Thyroid gland (tissue), 4 donors: ENCODE data around the gene PCDHB16. TPM values are rescaled to one million over a fixed set of nuclear protein-coding genes. Genes with fewer than 3 reads are reported as not detected.
"Not testable (repeated sequence)": the region's sequence is repeated elsewhere in the genome, so short reads cannot be mapped to it uniquely, and the experiment has no call there.

Experiments
- DNase-seq, 2 donors: peaks; one replicate each; pipeline ENCODE4 v3.0.0-alpha.2; 2019
- H3K27ac ChIP-seq, 3 donors: fragments of 200-600 bp; sonication (generic); 1 replicate in 2 of 3; 2 replicates in 1 of 3; pipeline ENCODE4 v1.5.1; 2016 to 2019; ENCODE audit warnings: mild to moderate bottlenecking in 1 of 3, moderate library complexity in 1 of 3
- H3K27me3 ChIP-seq: fragments of 200-600 bp; sonication (generic); one replicate; pipeline ENCODE4 v1.5.1; 2019
- H3K36me3 ChIP-seq, 2 donors: fragments of 200-600 bp; sonication (generic); one replicate each; pipeline ENCODE4 v1.5.1; 2016 to 2019
- H3K4me1 ChIP-seq, 2 donors: fragments of 200-600 bp; sonication (generic); one replicate each; pipeline ENCODE4 v1.5.1; 2017 to 2019
- H3K4me3 ChIP-seq, 3 donors: fragments of 200-600 bp; sonication (generic); replicated peaks in 1 of 3; 1 replicate in 2 of 3; 2 replicates in 1 of 3; pipeline ENCODE4 v1.5.1; 2016; ENCODE audit warnings: mild to moderate bottlenecking in 1 of 3
- H3K9me3 ChIP-seq: fragments of 200-600 bp; sonication (generic); one replicate; pipeline ENCODE4 v1.5.1; 2017
- POLR2A ChIP-seq, 2 donors: fragments of 450-650 bp; IDR thresholded peaks; one replicate each; pipeline ENCODE4 v1.6.1; 2017; ENCODE audit warnings: antibody characterized with exemption in 2 of 2, mild to moderate bottlenecking in 2 of 2, moderate library complexity in 1 of 2
- WGBS, 2 donors: methylation state at CpG; one replicate each; pipeline ENCODE4 v1.1.5; 2017; 5-methylcytosine and 5-hydroxymethylcytosine counted together
- intact Hi-C: fragments of 100-400 bp; cut with DNase I; formaldehyde crosslinking; loops from one replicate; pipeline ENCODE4 v1.15.1; 2023
- total RNA-seq, 4 donors: library from RNA; depleted of rRNA; stranded (reverse); fragments of >200 nt; gene quantifications; one replicate each; pipeline ENCODE4 v1.2.3, GENCODE V29; 2016
- TF ChIP-seq, protein P1 (sequence below), 6 experiments: fragments of 200-600 bp in 3 of 6; fragments of 450-650 bp in 3 of 6; sonication (generic) in 3 of 6; IDR thresholded peaks; one replicate each; pipeline ENCODE4 v1.5.1; 2016 to 2019; ENCODE audit warnings: antibody characterized with exemption in 6 of 6, mild to moderate bottlenecking in 2 of 6, inconsistent platforms in 1 of 6, moderate library complexity in 1 of 6

Gene PCDHB16
- 1 to 10 TPM; 3.5 to 4.8 (median 4.1) TPM for total RNA-seq

GRCh38 chr5:141182248-141182647 lies at the start of gene PCDHB16:
Gene PCDHB16 (plus strand): TSS chr5:141182387. CDS start chr5:141182560, 173 bp downstream.
- Histone ChIP-seq H3K4me3 (no peak within 1 kb of the TSS), H3K36me3 (no peaks in the 10 kb centered on the region), H3K4me1 (no peaks in the 10 kb centered on the region), H3K9me3 (no peaks in the 10 kb centered on the region), H3K27ac (no peak within 1 kb of the TSS), H3K27me3 (no peaks in the 10 kb centered on the region)
- WGBS, 2 donors = 9 to 18% methylated on average over 13 of the region's 13 CpGs
- DNase-seq = peak; percentile 13 to 34
- no peak for TF ChIP-seq POLR2A (IDR thresholded peaks at IDR 0.05)
- TF ChIP-seq, protein P1, sequence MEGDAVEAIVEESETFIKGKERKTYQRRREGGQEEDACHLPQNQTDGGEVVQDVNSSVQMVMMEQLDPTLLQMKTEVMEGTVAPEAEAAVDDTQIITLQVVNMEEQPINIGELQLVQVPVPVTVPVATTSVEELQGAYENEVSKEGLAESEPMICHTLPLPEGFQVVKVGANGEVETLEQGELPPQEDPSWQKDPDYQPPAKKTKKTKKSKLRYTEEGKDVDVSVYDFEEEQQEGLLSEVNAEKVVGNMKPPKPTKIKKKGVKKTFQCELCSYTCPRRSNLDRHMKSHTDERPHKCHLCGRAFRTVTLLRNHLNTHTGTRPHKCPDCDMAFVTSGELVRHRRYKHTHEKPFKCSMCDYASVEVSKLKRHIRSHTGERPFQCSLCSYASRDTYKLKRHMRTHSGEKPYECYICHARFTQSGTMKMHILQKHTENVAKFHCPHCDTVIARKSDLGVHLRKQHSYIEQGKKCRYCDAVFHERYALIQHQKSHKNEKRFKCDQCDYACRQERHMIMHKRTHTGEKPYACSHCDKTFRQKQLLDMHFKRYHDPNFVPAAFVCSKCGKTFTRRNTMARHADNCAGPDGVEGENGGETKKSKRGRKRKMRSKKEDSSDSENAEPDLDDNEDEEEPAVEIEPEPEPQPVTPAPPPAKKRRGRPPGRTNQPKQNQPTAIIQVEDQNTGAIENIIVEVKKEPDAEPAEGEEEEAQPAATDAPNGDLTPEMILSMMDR (IDR thresholded peaks at IDR 0.05) = peak in 2 of 6 experiments; percentile 10 to 38
- intact Hi-C loops = no loop called here

- Histone ChIP-seq H3K4me3 (peak within 1 kb of the TSS in 1 of 3 donors; percentile 44), H3K36me3 (no peaks in the 10 kb centered on the region), H3K9me3 (no peaks in the 10 kb centered on the region), H3K27me3 (no peaks in the 10 kb centered on the region), H3K27ac (no peak within 1 kb of the TSS), H3K4me1 (no peaks in the 10 kb centered on the region)
- no peak for TF ChIP-seq POLR2A (IDR thresholded peaks at IDR 0.05)
- TF ChIP-seq, protein P1 (IDR thresholded peaks at IDR 0.05) = peak in 3 of 6 experiments; percentile 52 to 64 (median 56)
- intact Hi-C loops = no loop called here
- DNase-seq = peak; percentile 6 to 53
- 19 to 24% methylated on average over 22 of the region's 22 CpGs for WGBS, 2 donors
These were observed 47.0 kb upstream of the PCDHB16 start, which contains the start of gene PCDHB5 for GRCh38 chr5:141135030-141135717. Gene PCDHB5 (plus strand): TSS chr5:141135206. CDS start chr5:141135435, 229 bp downstream.

DNA sequence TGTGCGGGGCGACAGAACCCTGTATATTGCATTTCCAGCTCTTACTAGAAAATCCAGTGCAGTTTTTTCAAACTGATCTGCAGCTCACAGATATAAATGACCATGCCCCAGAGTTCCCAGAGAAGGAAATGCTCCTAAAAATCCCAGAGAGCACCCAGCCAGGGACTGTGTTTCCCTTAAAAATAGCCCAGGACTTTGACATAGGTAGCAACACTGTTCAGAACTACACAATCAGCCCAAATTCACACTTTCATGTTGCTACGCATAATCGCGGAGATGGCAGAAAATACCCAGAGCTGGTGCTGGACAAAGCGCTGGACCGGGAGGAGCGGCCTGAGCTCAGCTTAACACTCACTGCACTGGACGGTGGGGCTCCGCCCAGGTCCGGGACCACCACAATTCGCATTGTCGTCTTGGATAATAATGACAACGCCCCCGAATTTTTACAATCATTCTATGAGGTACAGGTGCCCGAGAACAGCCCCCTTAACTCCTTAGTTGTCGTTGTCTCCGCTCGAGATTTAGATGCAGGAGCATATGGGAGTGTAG lies 46.4 kb upstream of the PCDHB16 start:
- 38 to 64% methylated on average over 19 of the region's 19 CpGs for WGBS, 2 donors
- Histone ChIP-seq H3K4me3 (peak overlapping the region in 1 of 3 donors; percentile 44), H3K36me3 (no peaks in the 10 kb centered on the region), H3K9me3 (no peaks in the 10 kb centered on the region), H3K27me3 (no peaks in the 10 kb centered on the region), H3K27ac (no peak overlapping the region), H3K4me1 (no peaks in the 10 kb centered on the region)
- no peak for TF ChIP-seq POLR2A (IDR thresholded peaks at IDR 0.05)
- TF ChIP-seq, protein P1 (IDR thresholded peaks at IDR 0.05) = no peak
- intact Hi-C loops = no loop called here
- DNase-seq = no peak

- intact Hi-C loops, H3K27me3 ChIP-seq, H3K4me1 ChIP-seq, H3K27ac ChIP-seq, H3K9me3 ChIP-seq, DNase-seq, H3K36me3 ChIP-seq, H3K4me3 ChIP-seq: not testable (repeated sequence)
- 50 to 84% methylated on average over 8 to 18 of the region's 34 CpGs for WGBS, 2 donors
These were observed 44.8 kb upstream of the PCDHB16 start for GRCh38 chr5:141137346-141137745.

GRCh38 chr5:141149812-141150211 lies 32.4 kb upstream of the PCDHB16 start, which contains the start of gene PCDHB6:
Gene PCDHB6 (plus strand): TSS chr5:141150057. CDS start chr5:141150258, 201 bp downstream.
- TF ChIP-seq, protein P1 (IDR thresholded peaks at IDR 0.05) = peak in 1 of 6 experiments; percentile 7
- TF ChIP-seq POLR2A (IDR thresholded peaks at IDR 0.05) = no peak
- Histone ChIP-seq H3K9me3 (no peaks in the 10 kb centered on the region), H3K4me3 (no peak within 1 kb of the TSS), H3K27ac (no peak within 1 kb of the TSS), H3K4me1 (no peaks in the 10 kb centered on the region), H3K27me3 (no peaks in the 10 kb centered on the region), H3K36me3 (no peaks in the 10 kb centered on the region)
- intact Hi-C loops = no loop called here
- no peak for DNase-seq
- 8 to 30% methylated on average over 18 of the region's 18 CpGs for WGBS, 2 donors
